HG02763 (cell line): ENCODE data around the gene MRPS18A.

Experiments used
- ATAC-seq: cut with Tn5 transposase; IDR thresholded peaks from one replicate; pipeline ENCODE4 v1.9.1; 2021; ENCODE audit warnings: mild to moderate bottlenecking, moderate library complexity; ENCODE audit not compliant: unreplicated experiment

The MRPS18A gene

DNA sequence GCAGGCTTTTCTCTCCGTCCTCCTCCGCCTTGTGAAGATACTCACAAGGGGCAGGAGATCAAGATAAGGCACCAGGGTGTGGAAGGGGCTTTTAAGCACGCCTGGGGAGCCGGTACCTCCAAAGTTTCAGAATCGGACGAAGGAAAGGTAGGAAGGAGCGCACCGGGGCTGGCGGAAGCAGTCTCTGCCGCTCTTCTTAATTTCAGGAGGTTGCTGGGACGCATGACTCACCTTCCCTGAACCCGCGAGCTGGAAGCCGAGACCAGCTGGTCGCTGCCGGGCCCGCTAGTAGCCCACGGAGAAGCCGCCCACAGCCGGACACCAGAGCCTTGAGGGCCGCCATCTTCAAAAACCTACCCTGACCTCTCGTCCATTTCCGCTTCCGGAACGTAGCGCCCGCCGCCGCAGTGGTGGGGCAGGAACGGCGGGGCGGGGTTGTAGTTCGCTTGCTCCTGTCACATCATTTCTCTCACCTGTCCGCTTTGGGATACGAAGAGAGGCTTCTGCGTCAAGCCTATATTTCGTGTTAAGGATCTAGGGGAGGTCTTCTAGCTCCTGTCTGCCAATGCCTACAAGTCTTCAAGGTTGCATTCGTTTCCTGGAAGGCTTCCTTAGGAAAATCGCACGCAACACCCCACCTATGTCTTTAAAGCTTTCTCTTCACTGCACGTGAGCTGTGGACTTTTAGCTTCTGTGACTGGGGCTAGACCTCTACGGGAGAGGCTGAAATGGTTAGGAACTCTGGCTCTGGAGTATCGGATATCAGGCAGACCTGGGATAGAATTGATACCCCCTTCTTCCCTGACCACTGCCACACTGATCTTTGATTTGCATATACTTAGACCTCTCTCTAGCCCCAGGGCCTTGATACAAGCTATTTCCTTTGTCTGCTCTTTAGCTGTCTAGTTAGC, at the start of gene MRPS18A:
Gene MRPS18A, minus strand, starts transcription at position 355 of the 911 bp plus-strand sequence. Its CDS starts 12 bp downstream, at position 343.
- peak; percentile 87 for ATAC-seq

DNA sequence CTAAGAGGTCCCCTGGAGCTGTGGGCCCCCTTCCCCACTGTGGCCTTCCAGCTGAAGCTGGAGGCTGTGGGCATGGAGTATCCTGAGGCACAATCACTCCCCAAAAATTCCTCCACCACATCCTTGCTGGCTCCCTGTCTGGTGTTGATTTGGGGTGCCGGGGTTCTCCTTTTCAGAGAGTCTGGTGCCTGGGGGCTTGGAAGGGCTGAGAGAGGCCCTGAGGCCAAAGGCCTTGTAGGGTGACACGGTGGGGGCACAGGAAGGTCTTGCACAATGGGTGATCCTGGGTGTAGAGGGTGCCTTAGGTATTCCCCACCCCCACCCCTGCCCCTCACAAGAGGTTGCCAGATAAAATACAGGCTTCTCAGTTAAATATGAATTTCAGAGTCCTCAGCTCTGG, 49.3 kb upstream of the MRPS18A start:
- ATAC-seq: no peak

DNA sequence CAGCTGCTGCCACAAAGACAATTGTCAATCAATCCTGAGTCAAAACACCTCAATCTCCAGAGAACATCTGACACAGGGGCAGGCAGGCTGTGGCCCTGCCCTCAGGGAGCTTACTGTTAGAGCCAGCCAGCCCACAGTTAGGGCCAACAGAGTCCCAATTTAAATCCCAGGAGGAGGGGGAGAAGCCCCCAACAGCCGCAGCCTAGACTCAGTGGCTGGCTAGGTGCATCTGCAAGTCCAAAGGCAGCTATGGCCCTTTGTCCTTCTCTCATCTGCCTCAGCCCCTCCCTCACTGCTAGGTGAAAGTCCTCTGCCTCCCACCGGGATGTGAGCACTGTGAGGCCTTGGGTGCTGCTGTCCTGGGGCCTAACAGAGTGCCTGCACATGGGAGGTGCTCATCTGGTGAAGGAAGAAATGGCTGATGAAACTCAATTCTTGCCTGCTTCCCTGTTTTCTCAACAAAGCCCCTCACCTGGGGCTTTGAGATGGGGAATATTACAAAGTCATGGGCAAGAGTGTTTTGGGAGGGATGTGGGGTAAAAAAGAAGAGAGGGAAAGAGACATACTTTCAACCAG, 48.7 kb upstream of the MRPS18A start:
- ATAC-seq: no peak

DNA sequence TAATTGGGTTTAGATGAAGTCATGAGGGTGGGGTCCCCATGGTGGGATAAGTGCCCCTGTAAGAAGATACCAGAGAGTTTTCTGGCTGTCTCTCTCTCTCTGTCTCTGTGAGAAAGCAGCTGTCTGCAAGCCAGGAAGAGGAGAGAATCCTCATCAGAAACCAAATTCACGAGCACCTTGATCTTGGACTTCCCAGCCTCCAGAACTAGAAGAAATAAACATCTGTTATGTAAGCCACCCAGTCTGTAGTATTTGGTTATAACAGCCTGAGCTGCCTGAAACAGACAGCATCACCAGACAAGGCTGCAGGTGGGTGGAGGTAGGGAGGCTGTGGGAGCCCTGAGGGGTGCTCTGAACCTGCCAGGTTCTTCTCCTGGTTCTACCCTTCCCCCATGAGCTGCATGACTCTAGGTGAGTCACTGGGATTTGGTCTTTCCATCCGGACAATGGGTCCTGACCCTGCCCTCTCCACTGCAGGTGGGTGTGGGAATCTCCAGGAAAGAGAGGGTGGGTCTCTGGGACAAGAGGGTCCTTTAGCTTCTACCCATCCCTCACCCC, 48.1 kb upstream of the MRPS18A start:
- ATAC-seq: no peak

DNA sequence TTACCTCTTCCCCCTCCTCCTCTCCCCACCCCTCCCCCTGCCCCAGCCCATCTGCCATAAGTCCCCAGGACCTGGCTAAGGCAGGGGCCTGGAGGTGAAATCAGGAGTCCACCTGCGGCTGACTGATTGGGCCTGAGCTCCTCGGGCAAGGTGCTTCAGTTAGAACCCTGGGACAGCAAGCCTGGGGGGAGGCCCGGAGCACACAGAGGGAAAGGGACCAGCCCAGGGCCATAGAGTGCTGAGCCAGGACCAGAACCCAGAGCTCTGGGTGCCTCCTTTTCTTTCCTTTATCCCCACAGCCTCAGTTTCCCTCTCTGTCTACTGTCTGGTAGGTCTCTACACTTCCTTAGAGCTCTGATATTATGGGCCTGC, 46.7 kb upstream of the MRPS18A start:
- ATAC-seq: no peak

DNA sequence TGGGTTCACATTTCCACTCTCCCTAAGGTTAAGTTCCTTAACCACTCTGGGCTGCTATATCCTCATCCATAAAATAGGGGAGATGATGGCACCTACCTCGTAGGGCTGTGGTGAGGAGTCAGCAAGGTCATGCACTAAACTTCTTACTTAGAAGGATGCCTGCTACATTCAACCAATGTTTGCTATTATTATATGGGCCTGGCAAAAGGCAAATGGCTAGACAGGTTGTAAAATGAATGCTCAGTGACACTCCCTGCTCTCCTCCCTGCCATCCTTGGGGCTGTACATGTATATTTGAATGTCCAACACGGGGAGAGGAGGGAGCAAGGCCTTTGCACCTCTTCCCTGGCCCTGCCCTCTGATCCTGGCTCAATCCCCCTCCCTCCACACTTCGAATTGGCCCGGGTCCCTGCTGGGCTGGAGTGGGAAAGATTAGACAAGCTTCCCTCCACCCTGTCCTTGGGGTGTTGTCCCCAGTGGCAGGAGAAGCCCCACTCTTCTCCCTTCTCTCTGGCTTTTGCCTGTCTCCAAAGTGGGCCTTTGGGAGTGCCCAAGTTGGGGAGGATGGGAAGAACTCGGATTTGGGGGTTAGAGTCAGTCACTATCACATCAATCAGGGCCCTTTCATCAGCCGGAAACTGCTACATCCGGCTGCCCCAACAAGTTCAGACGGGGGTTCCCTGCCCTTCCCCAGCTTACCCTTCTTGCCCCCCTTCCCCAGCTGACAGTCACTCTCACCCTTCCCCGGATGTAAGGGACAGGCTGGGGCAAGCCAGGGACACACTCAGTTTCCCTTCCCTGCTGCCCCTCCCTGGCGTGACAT, 46.1 kb upstream of the MRPS18A start:
- peak; percentile 63 for ATAC-seq

DNA sequence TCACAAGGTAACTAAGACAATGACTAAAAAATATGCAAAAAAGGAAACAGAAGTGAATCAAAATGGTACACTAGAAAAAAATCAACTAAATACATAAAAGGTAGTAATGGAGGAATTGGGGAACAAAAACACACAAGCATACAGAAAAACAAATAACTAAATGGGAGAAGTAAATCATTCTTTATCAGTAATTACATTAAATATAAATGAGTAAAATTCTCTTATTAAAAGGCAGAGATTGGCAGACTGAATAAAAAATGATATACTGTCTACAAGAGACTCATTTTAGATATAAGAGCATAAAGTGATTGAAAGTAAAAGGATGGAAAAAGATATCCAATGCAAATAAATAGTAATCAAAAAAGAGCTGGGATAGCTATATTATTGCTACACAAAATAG, 43.0 kb upstream of the MRPS18A start:
- no peak for ATAC-seq

DNA sequence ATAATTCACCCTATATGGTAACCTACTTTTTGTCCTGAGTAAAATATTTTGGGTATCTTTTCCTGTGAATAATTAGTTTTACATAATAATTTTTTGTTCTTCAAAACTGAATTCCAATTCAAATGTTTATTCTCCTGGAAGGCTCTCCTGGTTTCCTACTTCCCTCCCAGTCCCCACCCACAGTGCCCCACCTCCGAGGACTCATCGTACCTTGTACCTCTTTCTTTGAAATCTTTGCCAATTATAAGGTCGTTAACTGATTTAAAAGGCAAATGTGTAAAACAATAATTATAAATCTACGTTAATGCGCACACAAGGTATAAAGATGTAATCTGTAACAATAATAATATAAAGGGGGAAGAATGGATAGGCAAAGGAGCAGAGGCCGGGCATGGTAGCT, 41.9 kb upstream of the MRPS18A start:
- no peak for ATAC-seq

DNA sequence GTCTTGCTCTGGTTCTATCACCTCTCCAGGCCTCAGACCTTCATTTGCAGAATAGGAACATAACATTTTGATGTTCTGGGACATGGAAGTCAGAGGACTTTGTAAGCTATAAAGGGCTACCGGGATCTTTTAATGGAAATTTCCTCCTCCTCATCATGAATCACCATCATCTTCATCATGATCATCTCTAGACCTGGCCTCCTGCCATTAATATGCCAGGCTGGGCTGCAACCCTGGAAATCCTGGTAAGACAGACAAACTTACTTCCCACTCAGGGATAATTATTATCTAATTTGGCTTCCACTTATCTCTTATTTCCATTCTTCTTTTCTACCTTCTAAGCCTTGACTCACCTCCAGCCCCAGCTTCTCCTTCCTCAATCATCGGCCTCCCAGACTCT, 41.0 kb upstream of the MRPS18A start:
- ATAC-seq: no peak

DNA sequence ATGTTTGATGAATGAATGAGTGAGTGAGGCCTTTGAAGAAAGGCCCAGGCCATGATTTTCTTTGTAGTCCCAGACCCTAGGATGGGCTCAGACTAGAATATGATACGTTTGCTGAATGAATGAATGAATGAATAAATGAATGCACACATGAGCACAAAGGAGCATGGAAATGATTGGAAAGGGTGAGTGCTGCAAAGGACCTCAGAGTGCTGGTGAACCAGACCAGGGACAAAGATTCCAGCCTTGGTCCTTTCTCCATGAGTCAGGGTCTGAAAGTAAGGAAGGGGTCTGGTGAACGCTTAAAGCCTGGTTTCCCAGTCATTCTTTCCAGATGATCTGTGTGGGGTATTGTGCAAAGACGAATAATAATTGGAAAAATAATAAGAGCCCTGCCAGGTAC, 40.0 kb upstream of the MRPS18A start:
- ATAC-seq: no peak

DNA sequence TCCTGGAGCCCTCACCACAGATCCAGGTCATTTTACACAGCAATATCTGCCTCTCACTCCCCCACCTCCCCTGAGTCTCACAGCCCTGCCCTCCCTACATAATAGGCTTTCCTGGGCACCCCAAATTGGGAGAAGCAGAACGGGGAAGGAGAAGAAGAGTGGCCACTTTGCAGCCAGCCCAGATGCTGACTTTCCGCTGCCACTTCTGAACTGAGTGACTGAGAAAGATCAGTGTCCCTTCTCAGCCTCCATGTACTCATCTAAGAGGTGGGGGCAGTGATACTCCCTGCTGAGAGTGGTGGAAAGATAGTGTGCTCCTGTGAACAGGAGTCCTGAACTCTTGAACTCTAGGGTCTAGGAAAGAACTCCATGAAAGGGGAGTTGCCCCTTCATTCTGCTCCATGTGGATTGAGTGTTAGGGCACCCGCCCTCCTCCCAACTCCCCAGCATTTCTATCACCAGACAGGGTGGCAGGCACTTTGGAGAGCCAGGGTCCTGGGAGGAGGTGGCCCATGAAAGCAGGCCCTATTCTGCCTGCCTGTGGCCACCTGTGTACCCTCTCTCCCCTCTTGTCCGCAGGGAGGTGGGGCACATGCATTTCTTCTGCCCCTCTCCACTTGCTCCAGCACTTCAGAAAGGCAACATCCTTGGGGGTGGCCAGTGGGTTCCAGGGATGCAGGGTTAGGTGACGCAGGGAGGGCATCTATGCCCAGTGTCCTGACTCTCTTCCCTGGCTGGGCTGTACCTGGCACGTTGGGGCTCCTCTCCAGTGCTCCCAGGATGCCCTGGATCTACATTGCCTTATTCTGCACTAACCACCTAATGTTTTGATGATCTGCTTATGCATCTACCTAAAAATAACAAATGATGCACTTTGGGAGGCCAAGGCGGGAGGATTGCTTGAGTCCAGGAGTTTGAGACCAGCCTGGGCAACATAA, 38.3 kb upstream of the MRPS18A start:
- ATAC-seq: peak; percentile 2

DNA sequence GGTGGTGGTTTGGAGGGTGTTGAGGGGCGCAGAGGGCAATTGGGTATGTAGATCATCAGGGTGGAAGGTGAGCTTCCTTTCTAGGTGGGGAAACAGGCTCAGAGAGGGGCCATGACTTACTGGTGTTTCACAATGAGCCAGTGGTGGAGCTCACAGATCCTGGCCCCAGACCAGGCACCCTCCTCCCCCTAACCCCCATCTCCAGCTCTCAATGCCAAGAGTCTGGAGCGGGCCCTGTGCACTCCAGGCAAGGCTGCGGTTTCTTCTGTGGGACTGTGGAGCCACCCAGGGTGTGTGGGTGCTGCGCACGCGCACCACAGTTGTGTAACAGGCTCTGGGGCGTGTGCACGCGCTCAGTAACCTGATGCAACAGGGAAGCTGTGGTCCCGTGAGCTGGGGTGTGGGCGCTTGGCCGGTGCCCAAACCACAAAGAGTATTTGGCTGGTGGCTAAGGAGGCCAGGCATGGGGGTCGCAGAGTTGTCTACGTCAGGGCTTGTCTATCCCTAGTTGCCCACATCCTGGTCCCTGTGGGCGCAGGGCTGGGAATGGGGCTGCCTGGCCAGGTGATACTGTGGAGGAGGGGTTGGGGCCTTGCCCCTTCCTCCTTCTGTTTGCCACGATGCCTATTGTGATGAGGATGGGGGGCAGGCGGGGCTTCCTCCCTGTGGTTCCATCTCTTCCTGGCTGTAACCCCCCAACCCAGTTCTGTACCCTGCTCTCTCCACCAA, 37.5 kb upstream of the MRPS18A start:
- ATAC-seq: peak; percentile 68

DNA sequence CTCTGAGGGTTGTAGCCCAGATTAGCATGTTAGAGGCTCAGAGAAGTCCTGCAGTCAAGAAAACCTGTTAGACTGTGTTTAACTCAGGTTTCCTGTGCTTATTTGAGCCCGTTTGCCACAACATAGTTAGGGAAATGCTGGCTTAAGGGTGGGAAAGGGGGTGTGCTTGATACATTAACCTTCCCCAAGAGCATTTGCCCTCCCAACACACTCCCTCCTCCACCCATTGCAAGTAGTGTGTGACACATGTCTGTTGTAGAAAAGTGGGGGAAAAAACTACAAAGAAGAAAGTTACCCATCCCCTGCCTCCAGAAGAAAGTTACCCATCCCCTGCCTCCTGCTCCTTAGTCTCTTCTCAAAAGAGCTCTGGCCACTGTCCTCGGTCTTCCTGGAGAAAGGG, 36.8 kb upstream of the MRPS18A start:
- ATAC-seq: no peak

DNA sequence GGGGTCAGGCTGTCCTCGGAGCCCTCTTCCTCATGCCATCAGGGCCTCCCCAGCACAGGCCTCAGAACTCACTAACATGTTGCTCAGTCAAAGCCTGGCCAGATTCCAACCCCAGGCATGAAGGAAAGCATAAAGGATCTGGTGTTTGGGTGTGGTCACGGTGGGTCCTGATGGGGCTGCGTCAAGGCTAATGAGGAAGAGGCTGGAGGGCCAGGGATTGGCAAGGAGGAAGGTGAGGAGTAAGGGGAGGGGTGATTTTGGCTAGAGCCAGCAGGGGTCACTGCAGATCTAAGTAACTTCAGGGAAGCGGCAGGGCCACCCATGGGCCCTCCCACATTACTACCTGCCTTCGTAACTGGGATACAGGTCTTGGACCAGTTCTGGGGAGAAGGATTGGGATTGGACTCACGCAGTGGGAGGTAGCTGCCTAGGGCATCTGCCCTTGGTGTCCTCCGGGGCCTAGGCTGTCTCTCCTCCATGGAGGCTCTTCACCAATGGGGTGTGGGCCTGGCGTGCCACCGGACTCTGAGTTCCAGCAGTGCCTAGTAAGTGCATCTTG, 36.2 kb upstream of the MRPS18A start:
- no peak for ATAC-seq

DNA sequence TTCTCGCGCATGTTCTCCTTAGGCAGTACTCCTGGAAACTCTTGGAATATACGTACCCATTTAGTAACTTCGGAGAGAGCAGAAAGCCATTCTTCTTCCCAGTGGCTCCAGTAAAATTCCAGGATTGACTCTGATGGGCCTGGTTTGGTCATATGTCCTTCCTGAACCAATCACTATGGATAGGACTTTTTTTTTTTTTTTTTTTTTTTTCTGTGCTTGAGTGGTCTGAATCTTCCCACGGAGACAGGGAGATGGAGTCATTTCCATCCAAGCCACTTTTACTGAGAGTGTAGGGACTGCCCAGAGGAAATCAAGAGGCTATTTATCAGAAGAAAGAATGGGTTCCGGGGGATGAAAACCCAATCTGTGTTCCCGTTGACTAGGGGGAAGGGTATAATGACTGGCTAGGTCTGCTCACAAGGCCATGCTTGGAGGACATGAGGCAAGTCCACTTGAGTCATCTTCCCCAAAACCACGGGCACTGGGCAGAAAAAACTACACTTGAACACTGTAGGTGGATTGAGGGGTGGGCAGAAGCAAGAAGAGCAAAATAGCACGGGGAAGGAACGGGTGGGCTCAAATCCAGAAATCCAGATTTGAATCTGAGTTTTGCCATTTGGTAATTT, 35.4 kb upstream of the MRPS18A start:
- ATAC-seq: no peak

DNA sequence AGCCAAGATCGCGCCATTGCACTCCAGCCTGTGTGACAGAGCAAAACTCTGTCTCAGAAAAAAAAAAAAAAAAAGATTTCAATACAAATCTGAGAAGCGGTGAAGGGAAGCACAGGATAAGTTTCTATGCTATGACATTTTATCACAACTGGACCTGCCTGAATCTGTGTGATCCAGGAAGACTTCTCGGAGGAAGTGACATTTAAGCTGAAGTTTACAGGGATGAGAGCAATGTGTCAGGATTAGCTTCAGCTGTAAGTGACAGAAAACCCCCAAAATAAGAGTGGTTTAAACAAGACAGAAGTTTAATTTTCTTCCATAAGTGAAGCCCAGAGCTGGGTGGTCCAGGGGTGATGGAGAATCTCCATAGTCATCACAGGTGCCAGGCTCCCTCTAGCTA, 33.4 kb upstream of the MRPS18A start:
- no peak for ATAC-seq

DNA sequence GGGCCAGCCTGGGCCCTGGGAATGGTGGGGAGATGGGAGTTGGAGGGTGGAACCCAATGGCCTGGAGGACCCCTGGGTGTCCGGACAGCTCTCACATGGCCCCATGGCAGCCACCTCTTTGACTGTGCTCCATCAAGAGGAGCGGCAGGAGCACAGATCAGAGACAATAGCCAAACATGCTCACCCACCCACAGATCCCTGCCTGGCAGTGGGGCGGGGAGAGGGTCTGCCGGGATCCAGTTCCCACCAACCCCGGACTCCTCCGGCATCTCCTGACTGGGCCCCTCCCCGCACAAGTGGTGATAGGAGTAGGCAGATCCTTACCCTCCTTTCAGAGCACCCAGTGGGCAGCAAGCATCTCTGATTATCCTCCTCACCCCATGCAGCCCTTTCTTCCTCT, 31.9 kb upstream of the MRPS18A start:
- ATAC-seq: no peak

DNA sequence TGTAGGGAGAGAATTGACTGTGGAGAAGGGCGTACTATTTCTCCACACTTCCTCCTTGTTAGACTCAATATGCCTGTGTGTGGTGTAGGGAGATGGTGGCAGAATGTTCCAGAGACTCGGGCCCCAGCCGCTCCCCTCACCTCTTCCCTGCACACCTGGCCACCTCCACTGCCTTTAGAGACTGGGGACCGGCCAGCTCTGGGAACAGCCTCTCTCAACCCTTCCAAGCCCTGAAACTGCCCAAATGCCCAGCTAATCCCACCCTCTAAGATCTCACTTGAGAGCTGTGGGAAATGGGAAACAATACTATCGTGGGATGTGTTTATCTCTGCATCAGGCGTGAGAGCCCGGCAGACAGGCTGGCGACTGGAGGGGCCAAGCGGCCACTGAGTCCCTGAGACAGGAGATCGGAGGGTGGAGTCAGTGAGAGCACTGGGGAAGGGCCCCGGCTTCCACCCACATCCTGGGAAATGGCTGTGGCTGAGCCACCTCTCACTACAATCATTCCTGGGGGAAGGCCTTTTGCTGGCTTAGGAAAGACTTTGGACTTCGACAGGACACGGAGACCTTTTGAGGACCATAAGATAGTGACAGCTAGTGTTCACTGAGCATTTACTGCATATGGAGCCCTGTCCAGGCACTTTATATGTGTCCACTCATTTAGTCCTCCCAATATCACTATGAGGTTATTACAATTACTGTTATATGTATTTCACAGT, 31.0 kb upstream of the MRPS18A start:
- ATAC-seq: no peak
